HG03565 (cell line): ENCODE data around the gene ARHGAP26.

Experiments
- ATAC-seq: cut with Tn5 transposase; IDR thresholded peaks from one replicate; pipeline ENCODE4 v1.9.1; 2021; ENCODE audit warnings: mild to moderate bottlenecking, moderate library complexity; ENCODE audit not compliant: unreplicated experiment

The ARHGAP26 gene

DNA sequence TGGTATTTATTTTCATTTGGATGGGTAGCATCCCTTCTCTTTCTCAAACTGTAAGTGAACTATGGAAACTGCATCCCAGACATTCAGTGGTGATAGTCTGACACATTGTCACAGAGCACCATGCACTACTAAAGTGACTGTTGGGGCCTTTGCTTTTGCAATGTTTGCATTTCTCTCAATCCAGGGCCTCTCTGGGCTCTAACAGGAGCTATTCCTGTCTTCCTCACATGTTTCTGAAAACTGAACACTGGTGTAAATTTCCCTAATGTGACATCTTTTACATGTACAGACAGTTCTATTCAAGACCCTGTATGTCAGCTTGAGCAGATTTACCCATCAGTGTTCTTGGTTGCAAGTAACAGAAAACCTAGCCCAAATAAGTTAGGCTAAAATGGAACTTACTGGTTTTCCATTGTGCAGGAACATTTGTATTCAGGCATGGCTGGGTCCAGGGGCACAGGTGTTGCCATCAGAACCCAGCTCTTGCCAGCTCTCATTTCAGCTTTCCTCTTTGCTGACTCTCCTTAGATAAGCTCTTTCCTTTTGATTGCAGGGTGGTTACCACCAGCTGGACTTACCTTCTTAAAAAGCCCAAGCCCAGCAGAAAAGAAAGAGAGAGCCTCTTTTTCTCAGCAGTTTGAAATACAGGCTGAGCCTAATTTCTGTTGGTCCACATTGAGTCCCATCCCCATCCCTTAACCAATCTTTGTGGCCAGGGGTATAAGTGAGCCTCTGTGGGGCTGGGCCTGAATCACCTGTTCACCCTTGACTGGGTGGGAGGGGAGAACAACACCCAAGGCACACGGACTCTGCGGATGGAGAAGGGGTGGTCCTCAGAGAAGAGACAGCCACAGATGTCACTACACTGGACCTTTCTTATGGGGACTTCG lies 399.0 kb downstream of the ARHGAP26 start:
- no peak for ATAC-seq

DNA sequence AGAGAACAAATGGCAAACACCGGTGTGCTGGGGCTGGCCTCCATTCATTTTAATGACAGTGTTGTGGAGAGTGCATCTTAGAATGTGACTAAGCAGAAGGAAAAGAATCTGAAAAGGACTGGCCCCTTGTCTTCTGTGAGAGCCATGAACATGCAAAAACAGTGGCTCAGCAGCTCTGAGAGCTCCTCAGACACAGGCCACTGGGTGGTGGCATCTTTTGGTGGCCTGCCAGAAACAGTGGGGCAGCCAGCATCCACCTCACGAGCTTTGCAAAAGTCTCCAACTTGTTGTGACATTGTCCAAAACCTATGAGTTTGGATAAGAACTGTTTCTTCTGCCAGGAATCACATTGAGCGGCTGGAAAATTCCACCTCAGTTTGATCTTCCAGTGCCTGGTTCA lies 399.9 kb downstream of the ARHGAP26 start:
- ATAC-seq, result no peak

DNA sequence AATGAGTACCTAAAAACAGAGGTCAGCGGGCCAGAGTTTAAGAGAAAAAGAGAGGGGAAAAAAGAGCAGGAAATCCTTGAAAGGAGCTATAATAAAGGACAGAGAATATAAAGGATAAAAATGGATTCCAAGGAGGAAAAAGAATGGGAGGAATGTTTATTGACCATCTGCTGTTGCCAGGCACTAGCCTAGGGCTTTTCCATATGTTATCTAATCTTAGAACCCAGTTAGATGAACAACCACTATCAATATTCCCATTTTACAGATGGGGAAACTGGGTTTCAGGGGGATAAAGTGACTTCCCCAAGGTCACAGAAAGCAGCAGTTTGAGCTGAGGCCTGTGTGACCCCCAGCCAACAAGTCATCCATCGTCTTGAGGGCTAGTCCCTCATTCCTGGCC lies 400.8 kb downstream of the ARHGAP26 start:
- ATAC-seq, result no peak

DNA sequence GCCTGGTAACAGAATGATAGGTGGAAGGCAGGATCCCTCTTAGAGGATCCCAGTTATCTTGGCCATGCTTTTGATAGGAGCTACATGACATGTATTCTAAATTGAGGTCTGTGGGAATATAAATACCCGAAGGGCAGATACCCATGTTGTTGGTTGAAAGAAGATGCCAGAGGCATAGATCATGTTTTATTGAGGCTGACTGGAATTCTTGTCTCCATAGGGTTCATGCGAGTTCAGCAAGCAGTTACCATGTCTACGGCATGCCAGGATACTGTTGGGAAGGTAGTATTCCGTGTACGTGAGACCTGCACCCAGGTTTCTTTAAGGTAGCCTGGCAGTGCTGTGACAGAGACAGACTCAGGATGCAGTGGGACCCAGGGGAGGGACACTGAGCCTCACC lies 402.6 kb downstream of the ARHGAP26 start:
- no peak for ATAC-seq

GRCh38 chr5:143173139-143173889 lies 403.1 kb downstream of the ARHGAP26 start:
- ATAC-seq, result no peak

GRCh38 chr5:143174714-143175398 lies 404.7 kb downstream of the ARHGAP26 start:
- peak; percentile 89 for ATAC-seq

DNA sequence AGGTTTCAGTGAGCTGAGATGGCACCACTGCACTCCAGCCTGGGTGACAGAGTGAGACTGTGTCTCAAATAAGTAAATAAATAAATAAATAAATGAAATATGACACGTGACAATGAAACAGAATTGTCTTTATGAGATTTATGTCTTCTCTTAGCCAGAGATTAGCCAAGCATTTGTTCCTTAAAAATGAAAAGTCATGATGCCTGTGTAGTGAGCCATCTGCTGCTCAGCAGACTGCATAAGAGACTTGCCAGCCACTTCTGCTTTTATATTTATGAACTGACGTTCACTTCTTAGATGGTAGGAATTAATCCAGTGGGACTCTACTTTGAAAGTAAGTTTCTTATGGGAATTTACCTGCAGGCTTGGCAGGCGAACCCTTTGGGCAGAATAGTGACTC lies 405.9 kb downstream of the ARHGAP26 start:
- ATAC-seq, result no peak

DNA sequence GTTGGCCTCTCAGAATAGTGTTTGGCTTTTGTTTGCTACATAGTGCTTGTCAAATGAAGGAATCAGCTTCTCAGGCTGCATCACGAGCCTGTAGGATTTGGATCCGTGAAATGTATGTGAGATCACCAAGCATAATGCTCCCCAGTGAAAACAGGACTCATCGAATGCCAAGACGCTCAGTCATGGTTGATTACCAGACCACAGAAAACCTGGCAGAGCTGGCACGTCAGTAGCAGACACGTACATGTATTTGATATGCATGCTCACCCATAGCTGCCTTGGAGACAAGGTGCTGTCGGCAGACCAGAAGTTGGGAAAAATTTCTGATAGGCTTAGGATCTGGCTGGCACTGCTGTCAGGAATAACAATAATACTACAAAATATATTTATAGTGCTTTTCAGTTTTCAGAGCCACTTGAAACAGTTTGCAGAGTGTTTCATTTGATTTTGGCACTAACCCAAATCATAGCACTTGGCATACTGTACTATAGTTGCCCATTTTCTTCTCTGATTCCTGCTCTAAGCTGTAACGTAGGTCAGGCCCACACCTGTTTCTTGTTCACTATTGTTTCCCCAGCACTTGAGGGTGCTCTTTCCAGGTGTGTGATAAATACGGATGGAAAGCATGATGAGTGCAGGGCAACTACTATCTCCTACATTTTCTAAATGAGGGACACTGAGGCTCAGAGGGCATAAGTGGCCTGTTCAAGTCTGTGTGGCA lies 407.2 kb downstream of the ARHGAP26 start:
- ATAC-seq, result no peak

- ATAC-seq, result no peak
Measured at GRCh38 chr5:143179126-143179740, 409.1 kb downstream of the ARHGAP26 start.

- ATAC-seq, result no peak
Measured at GRCh38 chr5:143180751-143181150, 410.6 kb downstream of the ARHGAP26 start.

DNA sequence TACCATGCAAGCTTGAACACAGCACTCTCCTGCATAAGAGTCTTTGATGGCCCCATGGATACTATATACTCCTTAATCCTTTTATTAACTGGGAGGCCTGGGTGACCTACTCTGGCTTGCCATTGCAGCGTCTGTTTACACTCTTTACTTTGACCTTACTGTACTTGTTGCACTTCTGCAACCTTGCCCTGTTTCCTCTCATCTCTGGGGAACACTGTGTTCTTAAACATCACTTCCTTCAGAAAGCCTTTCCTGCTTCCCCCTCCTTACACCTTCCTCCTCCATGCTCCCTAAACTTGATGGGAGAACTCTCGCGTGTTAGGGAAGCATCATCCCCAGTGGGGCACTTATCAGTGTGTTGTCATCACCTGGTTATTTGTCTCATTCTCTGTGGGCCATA lies 411.0 kb downstream of the ARHGAP26 start:
- no peak for ATAC-seq

DNA sequence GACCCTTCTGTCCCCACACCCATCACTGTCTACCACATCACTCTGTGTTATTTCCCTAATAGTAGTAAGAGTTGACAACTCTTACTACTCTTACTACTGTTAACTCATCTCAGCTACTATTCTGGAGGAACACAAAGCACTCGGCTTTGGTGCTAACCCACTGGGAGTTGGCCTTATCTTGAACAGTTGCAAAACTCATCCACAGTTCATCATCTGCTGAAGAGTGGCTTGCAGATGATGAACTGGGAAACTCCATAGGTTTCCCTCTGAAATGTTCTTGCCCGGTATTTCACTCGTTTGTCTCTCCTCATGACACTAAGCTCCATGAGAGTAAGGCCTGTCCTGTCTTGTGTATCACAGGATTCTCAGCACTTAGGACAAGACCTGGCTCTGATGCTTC lies 411.9 kb downstream of the ARHGAP26 start:
- no peak for ATAC-seq

DNA sequence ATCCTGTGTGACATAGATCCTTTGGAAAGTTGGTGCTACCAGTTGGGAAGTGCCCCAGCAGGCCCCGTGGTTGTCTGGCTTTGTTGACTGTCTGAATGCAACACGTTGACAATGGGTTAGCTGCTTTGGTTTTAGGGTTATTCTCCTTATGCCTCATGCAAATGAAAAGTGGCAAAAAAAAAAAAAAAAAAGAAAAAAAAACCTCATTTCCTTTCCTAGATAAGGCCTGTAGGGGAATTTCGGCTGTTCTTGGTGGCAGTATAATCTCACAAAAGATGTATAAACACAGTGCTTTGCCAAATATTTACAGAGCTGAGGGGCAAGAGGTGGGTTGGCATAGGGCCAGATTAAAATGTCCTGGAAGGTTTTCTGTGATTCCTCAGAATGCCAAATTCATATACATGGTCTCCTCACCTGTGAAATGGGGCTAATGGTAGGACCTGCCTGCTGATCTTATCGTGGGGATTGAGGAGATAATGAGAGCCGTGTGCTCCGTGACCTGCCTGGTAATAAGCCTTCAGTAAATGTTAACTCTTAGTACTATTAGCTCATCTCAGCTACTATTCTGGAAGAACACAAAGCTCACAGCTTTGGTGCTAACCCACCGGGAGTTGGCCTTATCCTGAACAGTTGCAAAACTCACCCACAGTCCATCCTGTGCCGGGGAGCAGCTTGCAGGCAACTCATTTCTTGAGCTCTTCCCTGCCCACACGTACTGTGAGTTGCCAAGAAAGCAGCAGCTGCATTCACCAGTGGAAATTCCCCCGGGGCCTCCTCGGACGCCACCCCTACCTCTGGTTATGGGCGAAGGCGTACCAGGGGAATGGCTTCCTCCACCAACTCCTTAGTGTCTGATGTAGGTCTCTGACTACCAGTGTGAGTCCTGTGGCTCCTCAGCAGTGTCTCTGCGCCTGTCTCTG lies 413.0 kb downstream of the ARHGAP26 start:
- peak; percentile 52 for ATAC-seq

- no peak for ATAC-seq
Measured at GRCh38 chr5:143183989-143184388, 413.8 kb downstream of the ARHGAP26 start.

DNA sequence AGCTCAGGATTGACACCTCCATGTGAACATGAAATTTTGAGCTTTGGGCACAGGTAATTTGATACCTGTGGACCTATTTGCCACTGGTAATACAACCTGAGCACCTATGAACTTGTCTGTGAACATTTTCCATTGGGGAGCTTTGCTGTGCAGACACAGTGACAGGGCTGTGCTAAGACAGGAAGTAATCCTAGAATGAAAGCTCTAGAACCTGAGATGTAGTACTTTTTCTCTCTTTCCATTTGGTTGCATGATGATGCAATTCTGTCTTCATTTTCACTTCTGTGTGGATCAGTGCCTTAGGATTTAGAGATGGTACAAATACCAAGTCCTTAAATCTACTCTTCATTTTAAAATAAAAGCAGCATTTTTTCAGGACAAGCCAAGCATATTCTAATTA lies 416.4 kb downstream of the ARHGAP26 start:
- ATAC-seq, result peak; percentile 20

DNA sequence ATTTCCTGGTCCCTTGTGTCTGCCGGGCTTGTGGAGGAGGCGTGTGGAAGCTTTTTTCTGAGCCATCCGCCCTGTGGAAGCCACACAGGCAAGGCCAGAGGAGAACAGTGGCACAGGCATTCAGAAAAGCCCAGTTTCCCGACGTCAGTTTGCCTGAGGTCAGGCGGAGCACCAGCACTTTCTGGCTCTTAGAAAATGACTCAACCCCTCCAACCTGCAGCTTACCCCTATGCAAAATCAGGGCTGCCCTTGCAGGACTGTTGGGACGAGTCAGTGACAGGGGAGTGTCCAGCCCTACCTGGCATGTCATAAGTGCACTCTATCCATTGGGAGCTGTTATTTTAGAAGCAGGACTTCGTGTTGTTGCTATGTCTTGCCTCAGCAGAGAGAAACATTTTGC lies 417.3 kb downstream of the ARHGAP26 start:
- ATAC-seq, result no peak

- ATAC-seq, result no peak
Measured at GRCh38 chr5:143188083-143188482, 417.9 kb downstream of the ARHGAP26 start.

- no peak for ATAC-seq
Measured at GRCh38 chr5:143188692-143189091, 418.5 kb downstream of the ARHGAP26 start.

DNA sequence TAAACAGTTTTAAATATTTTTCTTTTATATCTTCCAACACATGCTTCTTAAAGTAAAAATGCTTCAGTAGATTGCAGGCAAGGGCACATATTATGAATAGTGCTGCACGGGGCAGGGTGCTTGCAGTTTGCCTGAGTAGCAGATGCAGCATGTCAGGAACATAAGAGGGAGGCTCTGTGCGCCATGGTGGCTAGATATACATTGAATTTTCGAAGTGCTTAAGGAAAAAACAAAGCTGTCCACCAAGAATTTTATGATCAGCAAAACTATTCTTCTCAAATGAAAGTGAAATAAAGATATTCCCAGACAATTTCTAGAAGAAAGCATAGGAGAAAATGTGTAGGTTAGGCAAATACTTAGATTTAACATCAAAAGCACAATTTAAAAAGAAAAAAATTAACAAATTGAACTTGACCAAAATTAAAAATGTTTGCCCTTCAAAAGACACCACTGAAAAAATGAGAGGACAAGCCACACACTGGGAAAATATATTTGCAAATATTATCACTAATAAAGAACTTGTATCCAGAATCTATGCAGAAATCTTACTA lies 420.2 kb downstream of the ARHGAP26 start:
- no peak for ATAC-seq
